Measurements from ENCODE around the gene GRIPAP1. TPM values are rescaled to one million over a fixed set of nuclear protein-coding genes. Genes with fewer than 3 reads are reported as not detected.

GRIPAP1 gene
- total RNA-seq, result 14.4 and 15.6 TPM in 2 replicates

- H3K27ac ChIP-seq (ENCODE audit: low read depth, low read length), result peak within 1 kb of the TSS; percentile 98
- peak; percentile 90 for DNase-seq (ENCODE audit: insufficient read length, low spot score, missing footprints)
- peak within 1 kb of the TSS; percentile 92 for H2AFZ ChIP-seq (ENCODE audit: low read length)
- peaks cover 7% of the 10 kb centered on the region for H4K20me1 ChIP-seq (ENCODE audit: insufficient read depth, low read length)
- H3K36me3 ChIP-seq (ENCODE audit: insufficient read depth, low read length), result peaks cover 9% of the 10 kb centered on the region
- H3K27me3 ChIP-seq (ENCODE audit: insufficient read depth, low read length), result no peaks in the 10 kb centered on the region
- H3K4me1 ChIP-seq (ENCODE audit: insufficient read depth, low read length), result no peaks in the 10 kb centered on the region
- H3K9me3 ChIP-seq (ENCODE audit: low read depth, low read length), result no peaks in the 10 kb centered on the region
- TF ChIP-seq CTCF (IDR thresholded peaks at IDR 0.05; ENCODE audit: extremely low read depth, low read depth, low read length), result no peak
- peak within 1 kb of the TSS; percentile 86 for H3K4me3 ChIP-seq (ENCODE audit: insufficient read depth, low read length)
- peaks cover 12% of the 10 kb centered on the region for H3K79me2 ChIP-seq (ENCODE audit: insufficient read depth, low read length)
- peak within 1 kb of the TSS; percentile 89 for H3K4me2 ChIP-seq (ENCODE audit: insufficient read depth, low read length)
These were observed at the start of gene GRIPAP1 for GRCh38 chrX:49002091-49002935. Gene GRIPAP1, minus strand, starts transcription at chrX:49002264. Its CDS starts 35 bp downstream, at chrX:49002229.

GRCh38 chrX:49043987-49044281 lies 41.9 kb upstream of the GRIPAP1 start:
- no peak for TF ChIP-seq CTCF (IDR thresholded peaks at IDR 0.05; ENCODE audit: extremely low read depth, low read depth, low read length)
- H3K27ac ChIP-seq (ENCODE audit: low read depth, low read length), result no peak overlapping the region
- peaks cover 8% of the 10 kb centered on the region for H3K36me3 ChIP-seq (ENCODE audit: insufficient read depth, low read length)
- H3K4me1 ChIP-seq (ENCODE audit: insufficient read depth, low read length), result peaks cover 8% of the 10 kb centered on the region
- peaks cover 27% of the 10 kb centered on the region for H3K79me2 ChIP-seq (ENCODE audit: insufficient read depth, low read length)
- peak overlapping the region; percentile 31 for H3K4me3 ChIP-seq (ENCODE audit: insufficient read depth, low read length)
- peak overlapping the region; percentile 60 for H2AFZ ChIP-seq (ENCODE audit: low read length)
- no peaks in the 10 kb centered on the region for H3K27me3 ChIP-seq (ENCODE audit: insufficient read depth, low read length)
- H3K9me3 ChIP-seq (ENCODE audit: low read depth, low read length), result no peaks in the 10 kb centered on the region
- DNase-seq (ENCODE audit: insufficient read length, low spot score, missing footprints), result no peak
- H3K4me2 ChIP-seq (ENCODE audit: insufficient read depth, low read length), result peak overlapping the region; percentile 39
- no peaks in the 10 kb centered on the region for H4K20me1 ChIP-seq (ENCODE audit: insufficient read depth, low read length)

- Histone ChIP-seq H3K36me3 (ENCODE audit: insufficient read depth, low read length) (peaks cover 13% of the 10 kb centered on the region), H3K4me1 (ENCODE audit: insufficient read depth, low read length) (peaks cover 12% of the 10 kb centered on the region), H4K20me1 (ENCODE audit: insufficient read depth, low read length) (no peaks in the 10 kb centered on the region), H3K4me3 (ENCODE audit: insufficient read depth, low read length) (peak within 1 kb of the TSS; percentile 81), H3K27me3 (ENCODE audit: insufficient read depth, low read length) (no peaks in the 10 kb centered on the region), H3K79me2 (ENCODE audit: insufficient read depth, low read length) (peaks cover 33% of the 10 kb centered on the region), H3K27ac (ENCODE audit: low read depth, low read length) (peak within 1 kb of the TSS; percentile 90), H2AFZ (ENCODE audit: low read length) (peak within 1 kb of the TSS; percentile 60), H3K4me2 (ENCODE audit: insufficient read depth, low read length) (peak within 1 kb of the TSS; percentile 91), H3K9me3 (ENCODE audit: low read depth, low read length) (no peaks in the 10 kb centered on the region)
- TF ChIP-seq CTCF (IDR thresholded peaks at IDR 0.05; ENCODE audit: extremely low read depth, low read depth, low read length), result peak; percentile 65
- peak; percentile 96 for DNase-seq (ENCODE audit: insufficient read length, low spot score, missing footprints)
These were observed 41.3 kb upstream of the GRIPAP1 start, which contains the start of gene TFE3 for GRCh38 chrX:49043220-49043986. Gene TFE3, minus strand, starts transcription at chrX:49043357. Its CDS starts 131 bp downstream, at chrX:49043226.

All from osteoblast (primary cell).